GM18508 (cell line): ENCODE data around the gene KDM5A.
"Not testable (repeated sequence)": the region's sequence is repeated elsewhere in the genome, so short reads cannot be mapped to it uniquely, and the experiment has no call there.

ENCODE experiments used
- ATAC-seq: cut with Tn5 transposase; IDR thresholded peaks from one replicate; pipeline ENCODE4 v1.9.1; 2021; ENCODE audit warnings: moderate number of reproducible peaks; ENCODE audit not compliant: insufficient read depth, unreplicated experiment

Gene KDM5A

DNA sequence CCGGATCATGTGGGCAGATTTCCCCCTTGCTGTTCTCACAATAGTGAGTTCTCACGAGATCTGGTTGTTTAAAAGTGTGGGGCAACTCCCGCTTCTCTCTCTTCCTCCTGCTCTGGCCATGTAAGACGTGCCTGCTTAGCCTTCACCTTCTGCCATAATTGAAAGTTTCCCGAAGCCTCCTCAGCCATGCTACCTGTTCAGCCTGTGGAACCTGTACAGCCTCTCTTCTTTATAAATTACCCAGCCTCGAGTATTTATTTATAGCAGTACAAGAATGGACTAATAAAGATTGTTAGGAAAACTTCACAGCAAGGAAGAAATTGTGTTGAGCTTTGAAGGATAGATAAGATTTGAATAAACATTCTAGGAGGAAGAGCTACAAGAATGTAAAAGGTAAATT lies 52.1 kb downstream of the KDM5A start:
- ATAC-seq = no peak

DNA sequence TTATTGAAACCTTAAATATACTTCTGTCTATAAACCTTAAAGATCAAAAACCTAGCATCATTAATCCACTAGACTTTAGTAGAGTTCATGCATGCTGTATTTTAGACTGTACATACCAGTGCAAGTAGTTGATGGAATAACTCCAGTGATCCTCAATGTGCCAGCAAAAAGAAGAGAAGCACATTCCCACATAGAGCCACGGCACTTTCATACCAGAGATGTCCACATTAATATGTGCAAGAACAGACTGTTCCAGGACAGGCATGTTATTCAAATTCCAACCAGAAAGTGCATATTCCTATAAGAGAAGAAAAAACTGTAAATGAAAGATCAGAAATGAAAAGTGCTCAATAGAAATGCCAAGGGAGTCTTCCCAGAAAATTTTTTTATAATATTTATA lies 55.0 kb downstream of the KDM5A start:
- ATAC-seq = no peak

DNA sequence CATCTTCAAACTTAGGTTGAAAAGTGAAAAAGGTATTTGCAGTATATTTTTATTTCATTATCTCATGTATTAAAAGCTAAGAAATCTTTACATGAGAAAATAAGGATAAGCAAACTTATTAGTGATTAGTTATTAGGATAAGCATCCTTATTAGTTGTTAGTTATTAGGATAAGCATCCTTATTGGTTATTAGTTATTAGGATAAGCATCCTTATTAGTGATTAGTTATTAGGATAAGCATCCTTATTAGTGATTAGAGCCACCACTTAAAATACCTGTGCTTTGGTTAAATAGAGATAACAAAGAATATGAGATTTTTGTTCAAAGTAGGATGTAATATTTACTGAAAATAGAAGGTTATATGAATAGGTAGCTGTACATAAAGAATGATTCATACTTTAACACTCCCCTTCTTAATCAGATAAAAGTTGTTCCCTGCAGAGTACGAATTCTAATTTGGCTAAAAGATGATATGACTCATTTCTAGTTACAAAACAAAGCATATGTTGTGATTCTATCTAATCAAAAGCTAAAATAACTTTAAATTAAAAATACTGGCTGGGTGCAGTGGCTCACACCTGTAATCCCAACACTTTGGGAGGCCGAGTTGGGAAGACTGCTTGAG lies 56.4 kb downstream of the KDM5A start:
- no peak for ATAC-seq

DNA sequence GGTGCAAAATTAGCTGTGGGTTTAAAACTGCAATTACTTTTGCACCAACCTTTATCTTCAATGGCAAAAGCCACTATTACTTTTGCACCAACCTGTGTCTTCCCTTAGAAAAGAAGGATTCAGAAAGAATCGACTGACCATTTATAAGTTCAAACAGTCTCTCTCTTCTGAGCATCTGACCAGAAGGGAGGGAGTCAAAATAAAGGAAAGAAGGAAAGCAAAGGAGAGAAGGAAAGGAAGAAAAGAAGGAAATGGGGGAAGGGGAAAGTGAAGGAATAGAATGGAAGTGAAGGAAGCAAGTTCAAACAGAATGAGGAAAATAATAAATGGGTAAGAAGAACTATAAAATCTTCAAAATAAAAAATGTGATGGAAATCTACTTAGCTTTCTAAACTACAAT lies 57.8 kb downstream of the KDM5A start:
- ATAC-seq = no peak

DNA sequence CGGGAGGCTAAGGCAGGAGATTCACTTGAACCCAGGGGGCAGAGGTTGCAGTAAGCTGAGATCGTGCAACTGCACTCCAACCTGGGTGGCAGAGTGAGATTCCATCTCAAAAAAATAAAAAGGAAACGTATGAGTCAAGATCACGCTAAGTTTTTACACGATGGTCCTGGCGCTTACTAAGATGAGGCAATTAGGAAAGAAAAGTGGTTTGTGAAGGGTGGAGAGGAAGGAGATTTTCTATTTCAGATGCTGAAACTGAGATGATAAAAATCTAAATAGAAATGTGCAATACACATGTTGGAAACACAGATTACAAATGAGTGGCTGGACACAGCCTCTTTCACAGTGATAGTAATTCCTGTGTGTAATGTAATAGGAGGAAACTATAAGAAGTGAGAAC lies 63.2 kb downstream of the KDM5A start:
- ATAC-seq = no peak

DNA sequence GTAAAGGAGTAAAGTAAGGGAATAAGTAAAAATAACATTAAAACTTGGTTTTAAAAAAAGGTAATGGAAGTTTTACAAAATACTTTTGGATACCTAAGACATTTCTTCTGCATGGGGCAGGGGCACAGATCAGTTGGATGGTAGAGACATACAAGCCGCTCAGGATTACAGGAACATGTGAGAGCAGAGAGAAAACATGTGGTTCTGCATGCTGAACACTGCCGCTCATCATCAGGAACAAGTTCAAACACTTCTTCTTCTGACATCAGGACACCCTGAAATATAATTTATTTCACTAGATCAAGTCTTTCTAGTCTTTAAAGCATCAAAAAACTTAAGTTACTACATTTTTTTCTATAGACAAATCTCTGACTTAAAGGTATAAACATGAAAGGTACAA lies 65.6 kb downstream of the KDM5A start:
- ATAC-seq = no peak

DNA sequence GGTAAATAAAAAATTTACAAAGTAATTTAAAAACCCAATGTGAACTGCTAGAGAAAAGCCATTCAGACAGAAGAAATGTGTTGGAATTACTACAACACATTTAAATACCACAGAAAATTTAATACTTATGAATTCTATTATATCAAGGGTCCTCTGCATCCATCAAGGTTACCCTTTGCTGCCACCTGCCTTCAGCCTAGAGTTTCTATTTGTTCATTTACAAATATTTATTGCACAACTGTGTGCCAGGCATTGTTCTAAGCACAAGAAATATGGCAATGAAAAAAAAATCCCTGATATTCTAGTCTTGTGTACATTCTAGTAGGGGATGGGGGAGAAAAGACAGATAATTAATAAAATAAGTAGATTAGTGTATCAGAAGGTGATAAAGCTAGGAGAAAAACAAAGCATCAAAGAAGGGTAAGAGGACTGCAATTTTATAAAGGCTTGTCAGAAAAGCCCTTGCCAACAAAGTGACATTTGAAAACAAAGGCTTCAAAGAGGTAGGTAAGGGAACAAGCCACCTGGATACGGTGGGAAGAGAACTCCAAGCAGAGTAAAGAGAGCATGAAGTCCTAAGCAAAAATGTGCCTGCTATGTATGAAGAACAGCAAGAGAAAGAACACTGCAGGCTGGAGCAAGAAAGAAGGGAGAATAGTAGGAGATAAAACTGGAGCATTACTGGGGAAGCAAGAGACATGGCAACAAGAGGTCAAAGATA lies 67.4 kb downstream of the KDM5A start:
- ATAC-seq = no peak

- ATAC-seq = no peak
Observed at GRCh38 chr12:318759-319515, 70.2 kb downstream of the KDM5A start.

DNA sequence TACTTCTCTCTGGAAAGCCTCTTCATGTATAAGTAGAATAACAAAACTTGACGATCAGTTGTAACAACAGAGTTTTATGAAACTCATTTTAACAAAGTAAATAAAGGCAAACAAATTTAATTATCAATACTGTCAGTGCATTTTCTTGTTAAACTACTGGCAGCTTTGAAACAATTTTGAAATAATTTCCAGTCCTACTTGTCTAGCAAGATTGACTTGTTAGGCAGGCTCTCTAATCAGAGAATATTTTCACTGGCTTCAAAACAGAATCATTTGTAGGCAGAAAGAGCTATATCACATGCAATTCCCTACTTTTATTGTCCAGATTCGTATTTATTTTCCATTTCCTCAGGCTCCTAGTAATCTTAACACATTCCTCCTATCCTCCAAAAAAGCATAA lies 80.6 kb downstream of the KDM5A start:
- ATAC-seq = no peak

GRCh38 chr12:307406-307805 lies 81.7 kb downstream of the KDM5A start:
- no peak for ATAC-seq

GRCh38 chr12:304805-305204 lies 84.3 kb downstream of the KDM5A start:
- ATAC-seq = no peak

DNA sequence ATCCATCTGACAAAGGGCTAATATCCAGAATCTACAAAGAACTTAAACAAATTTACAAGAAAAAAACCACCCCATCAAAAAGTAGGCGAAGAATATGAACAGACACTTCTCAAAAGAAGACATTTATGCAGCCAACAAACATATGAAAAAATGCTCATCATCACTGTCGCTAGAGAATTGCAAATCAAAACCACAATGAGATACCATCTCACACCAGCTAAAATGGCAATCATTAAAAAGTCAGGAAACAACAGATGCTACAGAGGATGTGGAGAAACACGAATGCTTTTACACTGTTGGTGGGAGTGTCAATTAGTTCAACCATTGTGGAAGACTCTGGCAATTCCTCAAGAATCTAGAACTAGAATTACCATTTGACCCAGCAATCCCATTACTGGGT lies 86.4 kb downstream of the KDM5A start:
- ATAC-seq = not testable (repeated sequence)

DNA sequence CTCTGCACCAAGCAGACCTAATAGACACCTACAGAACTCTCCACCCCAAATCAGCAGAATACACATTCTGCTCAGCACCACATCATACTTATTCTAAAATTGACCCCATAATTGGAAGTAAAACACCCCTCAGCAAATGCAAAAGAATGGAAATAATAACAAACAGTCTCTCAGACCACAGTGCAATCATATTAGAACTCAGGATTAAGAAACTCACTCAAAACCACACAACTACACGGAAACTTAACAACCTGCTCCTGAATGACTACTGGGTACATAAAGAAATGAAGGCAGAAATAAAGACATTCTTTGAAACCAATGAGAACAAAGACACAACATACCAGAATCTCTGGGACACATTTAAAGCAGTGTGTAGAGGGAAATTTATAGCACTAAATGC lies 89.0 kb downstream of the KDM5A start:
- not testable (repeated sequence) for ATAC-seq

GRCh38 chr12:299511-299910 lies 89.6 kb downstream of the KDM5A start:
- not testable (repeated sequence) for ATAC-seq

- ATAC-seq = not testable (repeated sequence)
Observed at GRCh38 chr12:298059-298458, 91.1 kb downstream of the KDM5A start.

GRCh38 chr12:295132-295531 lies 94.0 kb downstream of the KDM5A start:
- no peak for ATAC-seq

GRCh38 chr12:293199-293598 lies 95.9 kb downstream of the KDM5A start:
- ATAC-seq = no peak

DNA sequence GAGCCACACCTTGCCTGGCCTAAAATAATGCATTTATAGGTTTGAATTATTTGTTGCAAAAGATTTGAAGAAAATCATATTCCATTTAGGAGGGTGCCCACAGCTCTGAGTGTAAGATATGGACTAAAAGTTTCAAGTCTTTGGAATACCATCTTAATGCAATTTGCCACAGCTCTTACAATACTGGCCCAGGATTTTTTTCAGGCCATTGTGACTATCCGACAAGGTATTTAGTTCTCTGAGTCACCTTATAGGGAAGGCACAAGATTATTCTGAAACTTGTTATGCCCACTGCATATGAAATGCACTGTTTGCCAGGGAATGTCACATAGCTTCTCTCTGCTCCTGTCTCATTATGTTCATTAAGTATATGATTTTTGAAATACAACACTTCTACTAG lies 96.9 kb downstream of the KDM5A start:
- ATAC-seq = no peak

DNA sequence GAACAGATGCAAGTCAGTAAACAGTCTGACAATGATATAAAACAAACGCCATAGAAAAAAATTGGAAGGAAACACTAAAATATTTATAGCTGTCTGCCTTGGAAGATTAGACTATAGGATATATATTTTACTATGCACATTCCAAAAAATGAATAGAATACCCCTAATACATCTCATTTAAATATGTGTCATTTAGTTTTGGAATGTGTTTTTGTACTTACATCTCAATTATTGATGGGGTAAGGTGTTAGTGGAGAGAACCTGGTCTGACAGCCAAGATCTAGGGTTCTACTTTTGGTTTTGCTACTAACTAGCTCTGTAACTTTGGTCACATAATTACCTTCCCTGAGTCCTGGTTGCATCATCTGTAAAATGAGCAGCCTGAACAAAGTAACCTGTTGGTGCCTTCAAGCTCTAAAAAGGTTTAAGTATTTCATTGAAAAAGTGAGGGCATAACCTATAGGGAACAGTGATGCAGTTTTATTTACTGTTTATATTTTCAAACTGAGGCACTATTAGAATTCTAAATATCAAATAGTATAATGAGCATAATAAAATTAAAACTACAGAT lies 97.9 kb downstream of the KDM5A start:
- no peak for ATAC-seq

DNA sequence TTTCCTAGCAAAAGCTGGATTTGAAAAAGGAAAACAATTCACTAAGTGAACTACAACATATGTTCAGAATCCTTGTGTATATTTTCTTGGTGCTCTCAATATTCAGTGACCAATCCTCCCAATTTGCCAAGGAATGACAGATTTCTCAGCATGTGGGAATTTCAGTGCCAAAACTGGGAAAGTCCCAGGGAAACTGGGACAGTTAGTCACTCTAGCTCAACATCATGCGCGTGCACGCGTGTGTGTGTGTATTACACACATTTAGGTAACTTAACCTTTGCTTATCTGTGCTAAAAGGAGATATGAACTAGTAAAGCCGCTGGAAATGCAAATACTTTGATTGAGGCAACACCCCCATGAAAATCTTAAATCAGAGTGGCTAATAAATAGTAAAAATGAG lies 100.4 kb downstream of the KDM5A start:
- no peak for ATAC-seq
